ENCODE results near the gene CD300LF. TPM values are rescaled to one million over a fixed set of nuclear protein-coding genes. Genes with fewer than 3 reads are reported as not detected.

CD300LF gene
- total and polyA plus RNA-seq, 2 experiments from 2014 or later, result not detected

DNA sequence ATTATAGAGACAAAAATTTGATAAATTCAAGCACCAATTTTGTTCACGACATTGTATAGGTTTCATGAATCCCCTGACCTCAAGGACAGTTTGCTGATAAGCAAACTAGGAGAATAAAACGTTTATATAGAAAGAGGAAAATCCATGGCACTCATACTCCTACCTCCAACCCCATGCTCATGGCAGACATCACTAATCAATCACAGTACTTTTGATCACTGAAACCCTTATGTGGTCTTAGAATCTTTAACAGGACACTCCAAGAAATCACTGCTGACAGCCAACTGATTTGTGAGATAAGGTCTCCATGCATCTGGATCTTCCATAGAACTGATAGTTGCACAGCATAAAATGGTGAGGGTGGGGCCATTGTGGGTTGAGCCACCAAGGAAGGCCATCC, 31.0 kb upstream of the CD300LF start:
- peaks cover 9% of the 10 kb centered on the region; the same call in 1 of the 2 replicates for H3F3A ChIP-seq (replicated peaks; ENCODE audit: low read depth)
- H3K4me1 Mint-ChIP-seq, result peaks cover 47% of the 10 kb centered on the region
- TF ChIP-seq EZH2 (IDR thresholded peaks at IDR 0.05; ENCODE audit: low read depth, unreplicated experiment), result no peak
- TF ChIP-seq EZH2phosphoT487 (IDR thresholded peaks at IDR 0.05; ENCODE audit: unreplicated experiment), result no peak
- no peak for TF ChIP-seq NANOG (IDR thresholded peaks at IDR 0.05; ENCODE audit: borderline replicate concordance)
- no peak for TF ChIP-seq CREB1 (CRISPR knock-in tag; IDR thresholded peaks at IDR 0.05; ENCODE audit: low read depth)
- no peak for TF ChIP-seq JUNB (IDR thresholded peaks at IDR 0.05; ENCODE audit: unreplicated experiment)
- TF ChIP-seq, protein P1, sequence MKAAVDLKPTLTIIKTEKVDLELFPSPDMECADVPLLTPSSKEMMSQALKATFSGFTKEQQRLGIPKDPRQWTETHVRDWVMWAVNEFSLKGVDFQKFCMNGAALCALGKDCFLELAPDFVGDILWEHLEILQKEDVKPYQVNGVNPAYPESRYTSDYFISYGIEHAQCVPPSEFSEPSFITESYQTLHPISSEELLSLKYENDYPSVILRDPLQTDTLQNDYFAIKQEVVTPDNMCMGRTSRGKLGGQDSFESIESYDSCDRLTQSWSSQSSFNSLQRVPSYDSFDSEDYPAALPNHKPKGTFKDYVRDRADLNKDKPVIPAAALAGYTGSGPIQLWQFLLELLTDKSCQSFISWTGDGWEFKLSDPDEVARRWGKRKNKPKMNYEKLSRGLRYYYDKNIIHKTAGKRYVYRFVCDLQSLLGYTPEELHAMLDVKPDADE (IDR thresholded peaks at IDR 0.05), result no peak
- TF ChIP-seq ZNF114 (CRISPR knock-in tag; IDR thresholded peaks at IDR 0.05), result no peak
- TF ChIP-seq REST (IDR thresholded peaks at IDR 0.05; ENCODE audit: unreplicated experiment), result no peak
- TF ChIP-seq, protein P2, sequence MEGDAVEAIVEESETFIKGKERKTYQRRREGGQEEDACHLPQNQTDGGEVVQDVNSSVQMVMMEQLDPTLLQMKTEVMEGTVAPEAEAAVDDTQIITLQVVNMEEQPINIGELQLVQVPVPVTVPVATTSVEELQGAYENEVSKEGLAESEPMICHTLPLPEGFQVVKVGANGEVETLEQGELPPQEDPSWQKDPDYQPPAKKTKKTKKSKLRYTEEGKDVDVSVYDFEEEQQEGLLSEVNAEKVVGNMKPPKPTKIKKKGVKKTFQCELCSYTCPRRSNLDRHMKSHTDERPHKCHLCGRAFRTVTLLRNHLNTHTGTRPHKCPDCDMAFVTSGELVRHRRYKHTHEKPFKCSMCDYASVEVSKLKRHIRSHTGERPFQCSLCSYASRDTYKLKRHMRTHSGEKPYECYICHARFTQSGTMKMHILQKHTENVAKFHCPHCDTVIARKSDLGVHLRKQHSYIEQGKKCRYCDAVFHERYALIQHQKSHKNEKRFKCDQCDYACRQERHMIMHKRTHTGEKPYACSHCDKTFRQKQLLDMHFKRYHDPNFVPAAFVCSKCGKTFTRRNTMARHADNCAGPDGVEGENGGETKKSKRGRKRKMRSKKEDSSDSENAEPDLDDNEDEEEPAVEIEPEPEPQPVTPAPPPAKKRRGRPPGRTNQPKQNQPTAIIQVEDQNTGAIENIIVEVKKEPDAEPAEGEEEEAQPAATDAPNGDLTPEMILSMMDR (conservative IDR thresholded peaks at IDR 0.05; ENCODE audit: low read depth in 2 of 2), result no peak
- no peak for TF ChIP-seq STAT1 (IDR thresholded peaks at IDR 0.05; ENCODE audit: unreplicated experiment)
- TF ChIP-seq POLR2AphosphoS5 (IDR thresholded peaks at IDR 0.05; ENCODE audit: low read depth), result no peak

More for the DNA sequence above, 31.0 kb upstream of the CD300LF start:
- Histone ChIP-seq H3K36me3 (ENCODE audit: insufficient read depth) (no peaks in the 10 kb centered on the region), H3K4me3 (no peak overlapping the region), H2AFZ (no peak overlapping the region), H3K27me3 (ENCODE audit: insufficient read depth) (no peaks in the 10 kb centered on the region), H3K4me1 (ENCODE audit: insufficient read depth) (peaks cover 41% of the 10 kb centered on the region), H3K4me2 (no peak overlapping the region), H3K27ac (ENCODE audit: low read depth) (no peak overlapping the region), H3K79me2 (replicated peaks; ENCODE audit: insufficient read depth) (no peaks in the 10 kb centered on the region), H3K9me2 (ENCODE audit: insufficient read depth) (no peaks in the 10 kb centered on the region), H4K20me1 (replicated peaks; ENCODE audit: insufficient read depth) (no peaks in the 10 kb centered on the region)
- no peak for ATAC-seq
- Mint-ChIP-seq H3K27ac (no peak overlapping the region), H3K9me3 (no peaks in the 10 kb centered on the region), H3K36me3 (ENCODE audit: low read depth) (no peaks in the 10 kb centered on the region), H3K4me3 (no peak overlapping the region; the same call in 2 of the 3 replicates), H3K27me3 (ENCODE audit: insufficient read depth, low read depth, poor library complexity) (peaks cover 28% of the 10 kb centered on the region)
- DNase-seq (ENCODE audit: low spot score), result no peak

Data from GM23338 (cell line).